GM18499 (cell line): ENCODE measurements around the gene PRF1.
"Not testable (repeated sequence)": the region's sequence is repeated elsewhere in the genome, so short reads cannot be mapped to it uniquely, and the experiment has no call there.

Experiments
- ATAC-seq: cut with Tn5 transposase; IDR thresholded peaks from one replicate; pipeline ENCODE4 v1.9.1; 2021; ENCODE audit warnings: moderate number of reproducible peaks; ENCODE audit not compliant: insufficient read depth, unreplicated experiment

PRF1 gene

DNA sequence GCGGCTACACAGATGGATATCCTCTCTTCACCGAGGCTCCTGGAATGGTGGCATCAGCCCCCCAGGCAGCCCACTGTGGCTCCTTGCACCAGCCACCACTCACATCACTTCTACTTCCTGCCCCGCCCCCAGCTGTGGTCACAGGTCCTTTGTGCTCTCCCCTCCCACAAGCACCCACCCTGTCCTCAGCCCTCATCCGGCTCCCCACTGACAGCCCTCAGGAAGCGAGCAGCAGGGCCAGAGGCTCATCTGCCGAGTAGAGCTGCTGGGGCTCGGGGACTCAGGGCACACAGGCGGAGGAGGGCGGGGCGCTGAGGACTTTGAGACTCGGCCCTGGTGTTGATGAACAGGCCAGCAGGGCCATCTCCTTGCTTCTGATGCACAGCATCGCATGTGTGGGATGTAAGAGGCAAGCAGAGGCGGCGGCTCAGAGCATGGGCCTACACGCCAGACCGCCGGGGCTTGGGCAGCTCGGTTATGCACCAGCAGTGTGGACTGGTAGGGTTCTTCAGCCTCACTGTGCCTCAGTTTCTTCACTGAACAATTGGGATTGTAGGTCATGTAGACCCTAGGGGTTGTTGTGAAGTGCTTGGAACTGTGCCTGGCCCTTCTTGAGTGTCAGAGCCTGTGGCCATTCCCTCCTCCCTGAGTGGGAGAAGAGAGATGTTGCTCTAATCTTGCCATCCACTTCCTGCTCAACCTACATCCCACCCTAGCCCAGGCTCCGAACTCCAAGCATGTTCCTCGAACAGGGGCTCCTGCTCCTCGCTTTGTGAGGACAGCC, at the start of gene PRF1:
PRF1 (minus strand) TSS at position 77 of the 784 bp plus-strand sequence. CDS start 1,839 bp downstream, outside the sequence.
- ATAC-seq: no peak

DNA sequence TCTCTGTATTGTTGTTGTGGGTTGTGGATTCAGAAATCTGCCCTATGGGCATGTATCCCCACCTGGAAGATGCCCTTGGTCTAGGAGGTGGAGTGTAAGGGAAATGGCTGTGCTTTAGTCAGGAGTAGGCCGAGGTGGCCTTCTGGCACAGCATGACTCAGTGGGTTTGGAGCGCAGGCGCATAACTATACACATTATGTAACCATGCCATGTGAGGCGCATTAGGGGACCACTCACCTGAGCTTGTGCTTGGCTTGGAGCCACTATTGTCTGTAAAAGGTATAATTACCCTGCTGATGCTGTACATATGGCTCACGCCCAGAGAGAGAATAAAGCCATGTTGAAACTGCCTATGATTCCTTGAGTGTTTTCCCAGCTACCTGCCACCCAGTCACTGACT, 49.1 kb upstream of the PRF1 start:
- ATAC-seq: no peak

DNA sequence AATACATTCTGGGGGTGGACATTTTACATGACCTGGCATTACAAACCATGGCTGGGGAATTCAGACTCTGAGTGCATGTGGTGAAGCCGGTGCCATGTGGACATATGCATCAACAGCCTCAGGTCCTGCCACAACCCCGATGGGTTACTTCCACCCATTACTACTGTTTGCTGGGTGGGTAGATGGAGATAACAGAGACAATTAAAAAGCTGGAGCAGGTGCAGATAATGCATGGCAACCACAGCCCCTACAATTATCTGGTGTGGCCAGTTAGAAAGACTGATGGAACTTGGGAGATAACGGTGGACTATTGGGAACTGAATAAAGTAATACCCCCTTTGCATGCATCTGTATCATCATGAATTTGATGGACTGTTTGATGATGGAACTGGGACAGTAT, 48.2 kb upstream of the PRF1 start:
- ATAC-seq: no peak

DNA sequence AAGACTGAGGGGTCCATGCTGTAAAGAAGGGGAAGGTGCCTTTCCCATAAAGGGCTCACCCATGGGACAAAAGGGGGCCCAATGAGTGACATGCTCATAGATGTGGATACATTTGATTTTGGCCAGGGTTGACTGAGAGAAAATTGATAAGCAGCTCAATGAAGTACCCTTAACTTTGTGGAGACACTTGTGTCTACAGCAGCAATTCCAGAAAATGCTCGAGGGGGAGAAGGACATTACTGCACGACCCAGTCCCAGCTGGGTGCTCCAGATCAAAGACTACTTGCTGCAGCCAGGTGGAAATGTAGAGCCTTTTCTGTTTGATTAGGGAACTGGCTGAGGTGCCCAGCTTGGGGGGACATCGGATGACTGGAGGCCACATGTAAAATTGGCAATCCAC, 47.6 kb upstream of the PRF1 start:
- no peak for ATAC-seq

DNA sequence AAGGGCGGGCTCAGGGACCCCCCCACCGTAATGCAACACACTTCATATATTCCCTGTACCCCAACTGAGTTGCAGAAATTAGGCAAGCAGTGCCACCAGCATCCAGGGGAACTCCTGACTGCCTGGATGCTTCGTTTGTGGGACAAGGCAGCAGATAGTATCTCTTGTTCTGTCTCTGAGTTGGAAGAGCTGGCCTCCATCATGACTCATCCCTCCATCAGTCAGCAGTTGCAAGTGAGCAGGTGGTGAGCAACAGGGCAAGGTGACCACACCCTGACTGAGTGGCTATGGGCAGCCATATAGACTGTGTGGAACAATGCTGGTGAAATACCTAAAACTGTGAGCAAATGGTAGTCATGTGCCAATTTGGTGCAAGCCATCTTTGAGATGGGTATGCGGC, 47.0 kb upstream of the PRF1 start:
- no peak for ATAC-seq

DNA sequence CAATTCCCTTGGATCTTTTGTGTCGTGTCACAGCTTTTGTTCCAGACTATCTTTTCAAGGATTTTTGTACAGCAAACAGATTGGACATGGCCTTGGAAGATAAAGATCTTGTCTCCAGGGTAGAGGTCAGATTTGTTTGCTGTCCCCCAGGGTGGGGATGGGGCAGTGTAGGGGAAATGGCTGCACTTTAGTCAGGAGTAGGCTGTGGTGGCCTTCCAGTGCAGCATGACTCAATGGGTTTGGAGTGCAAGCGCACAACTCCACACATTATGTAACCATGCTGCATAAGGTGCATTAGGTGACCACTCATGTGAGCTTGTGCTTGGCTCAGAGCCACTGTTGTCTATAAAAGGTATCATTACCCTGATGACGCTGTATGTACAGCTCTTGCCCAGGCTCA, 45.9 kb upstream of the PRF1 start:
- no peak for ATAC-seq

DNA sequence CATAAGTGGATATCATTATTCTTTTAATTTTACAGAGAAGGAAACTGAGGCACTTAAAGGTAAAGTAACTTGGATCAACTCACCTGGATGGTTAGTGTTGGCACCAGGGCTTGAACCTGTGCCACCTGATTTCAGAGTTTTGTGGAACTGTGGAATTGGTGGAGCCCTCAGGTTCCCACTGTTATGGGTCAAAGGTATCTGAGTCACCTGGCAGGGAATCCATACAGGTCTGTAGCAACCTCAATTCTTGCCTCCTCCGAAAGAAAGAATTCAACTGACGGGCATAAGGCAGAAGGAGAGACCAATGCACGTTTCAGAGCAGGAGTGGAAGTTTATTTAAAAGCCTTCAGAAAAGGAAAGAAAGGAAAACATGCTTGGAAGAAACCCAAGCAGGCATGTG, 44.5 kb upstream of the PRF1 start:
- no peak for ATAC-seq

DNA sequence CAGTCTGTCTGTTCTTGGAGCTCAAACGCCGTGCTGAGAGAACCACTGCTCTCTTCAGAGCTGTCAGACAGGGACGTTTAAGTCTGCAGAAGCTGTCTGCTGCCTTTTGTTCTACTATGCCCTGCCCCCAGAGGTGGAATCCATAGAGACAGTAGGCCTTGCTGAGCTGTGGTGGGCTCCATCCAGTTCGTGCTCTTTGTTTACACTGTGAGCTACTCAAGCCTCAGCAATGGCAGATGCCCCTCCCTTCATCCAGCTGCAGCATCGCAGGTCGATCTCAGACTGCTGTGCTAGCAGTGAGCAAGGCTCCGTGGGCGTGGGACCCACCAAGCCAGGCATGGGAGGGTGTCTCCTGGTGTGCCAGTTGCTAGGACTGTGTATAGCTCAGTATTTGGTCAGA, 42.4 kb upstream of the PRF1 start:
- not testable (repeated sequence) for ATAC-seq

DNA sequence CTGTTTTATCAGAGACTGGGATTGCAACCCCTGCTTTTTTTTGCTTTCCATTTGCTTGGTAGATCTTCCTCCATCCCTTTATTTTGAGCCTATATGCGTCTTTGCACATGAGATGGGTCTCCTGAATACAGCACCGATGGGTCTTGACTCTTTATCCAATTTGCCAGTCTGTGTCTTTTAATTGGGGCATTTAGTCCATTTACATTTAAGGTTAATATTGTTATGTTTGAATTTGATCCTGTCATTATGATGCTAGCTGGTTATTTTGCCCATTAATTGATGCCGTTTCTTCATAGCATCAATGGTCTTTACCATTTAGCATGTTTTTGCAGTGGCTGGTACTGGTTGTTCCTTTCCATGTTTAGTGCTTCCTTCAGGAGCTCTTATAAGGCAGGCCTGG, 40.7 kb upstream of the PRF1 start:
- not testable (repeated sequence) for ATAC-seq

DNA sequence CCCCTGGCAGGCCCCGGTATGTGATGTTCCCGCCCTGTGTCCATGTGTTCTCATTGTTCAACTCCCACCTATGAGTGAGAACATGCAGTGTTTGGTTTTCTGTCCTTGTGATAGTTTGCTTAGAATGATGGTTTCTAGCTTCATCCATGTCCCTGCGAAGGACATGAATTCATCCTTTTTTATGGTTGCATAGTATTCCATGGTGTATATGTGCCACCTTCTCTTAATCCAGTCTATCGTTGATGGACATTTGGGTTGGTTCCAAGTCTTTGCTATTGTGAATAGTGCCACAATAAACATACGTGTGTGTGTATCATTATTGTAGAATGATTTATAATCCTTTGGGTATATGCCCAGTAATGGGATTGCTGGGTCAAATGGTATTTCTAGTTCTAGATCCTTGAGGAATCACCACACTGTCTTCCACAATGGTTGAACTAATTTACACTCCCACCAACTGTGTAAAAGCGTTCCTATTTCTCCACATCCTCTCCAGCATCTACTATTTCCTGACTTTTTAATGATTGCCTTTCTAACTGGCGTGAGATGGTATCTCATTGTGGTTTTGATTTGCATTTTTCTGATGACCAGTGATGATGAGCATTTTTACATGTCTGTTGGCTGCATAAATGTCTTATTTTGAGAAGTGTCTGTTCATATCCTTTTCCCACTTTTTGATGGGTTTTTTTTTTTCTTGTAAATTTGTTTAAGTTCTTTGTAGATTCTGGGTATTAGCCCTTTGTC, 37.3 kb upstream of the PRF1 start:
- ATAC-seq: not testable (repeated sequence)

DNA sequence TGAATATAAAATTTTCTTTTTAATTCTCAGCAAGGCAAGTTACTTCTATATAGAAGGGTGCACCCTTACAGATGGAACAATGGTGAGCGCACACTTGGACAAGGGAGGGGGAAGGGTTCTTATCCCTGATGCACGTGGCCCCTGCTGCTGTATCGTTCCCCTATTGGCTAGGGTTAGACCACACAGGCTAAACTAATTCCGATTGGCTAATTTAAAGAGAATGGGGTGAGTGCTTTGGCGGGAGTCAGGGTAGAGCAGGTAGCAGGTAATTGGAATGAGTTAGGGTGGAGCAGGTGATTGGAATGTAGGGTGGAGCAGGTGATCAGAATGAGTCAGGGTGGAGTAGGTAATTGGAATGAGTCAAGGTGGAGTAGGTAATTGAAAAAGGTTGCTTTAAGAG, 32.0 kb upstream of the PRF1 start:
- not testable (repeated sequence) for ATAC-seq

DNA sequence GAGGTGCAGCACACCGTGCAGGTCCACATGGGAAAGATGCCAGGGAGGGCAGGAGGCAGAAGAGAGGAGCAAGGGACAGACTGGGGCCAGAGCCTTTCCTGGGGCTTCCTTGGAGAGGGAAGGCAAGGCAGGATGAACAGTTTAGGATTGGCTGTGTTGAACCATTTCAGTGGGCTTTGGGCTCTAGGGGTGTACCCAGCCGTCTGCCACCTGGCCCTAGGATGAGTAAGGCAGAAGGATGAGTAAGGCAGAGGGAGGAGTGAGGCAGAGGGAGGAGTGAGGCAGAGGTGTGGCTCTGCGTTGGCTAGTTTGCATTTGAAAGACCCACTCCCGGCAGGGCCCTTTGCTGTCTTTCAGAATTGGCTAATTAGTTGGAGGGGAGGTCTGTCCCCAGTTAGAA, 31.5 kb upstream of the PRF1 start:
- no peak for ATAC-seq

DNA sequence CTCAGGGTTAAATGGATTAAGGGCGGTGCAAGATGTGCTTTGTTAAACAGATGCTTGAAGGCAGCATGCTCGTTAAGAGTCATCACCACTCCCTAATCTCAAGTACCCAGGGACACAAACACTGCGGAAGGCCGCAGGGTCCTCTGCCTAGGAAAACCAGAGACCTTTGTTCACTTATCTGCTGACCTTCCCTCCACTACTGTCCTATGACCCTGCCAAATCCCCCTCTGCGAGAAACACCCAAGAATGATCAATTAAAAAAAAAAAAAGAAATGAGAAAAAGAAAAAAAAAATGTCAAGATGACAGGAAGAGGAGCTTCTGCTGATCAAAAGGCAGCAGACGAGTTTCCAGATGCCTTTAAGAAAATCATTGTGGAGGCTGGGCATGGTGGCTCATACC, 29.2 kb upstream of the PRF1 start:
- not testable (repeated sequence) for ATAC-seq

DNA sequence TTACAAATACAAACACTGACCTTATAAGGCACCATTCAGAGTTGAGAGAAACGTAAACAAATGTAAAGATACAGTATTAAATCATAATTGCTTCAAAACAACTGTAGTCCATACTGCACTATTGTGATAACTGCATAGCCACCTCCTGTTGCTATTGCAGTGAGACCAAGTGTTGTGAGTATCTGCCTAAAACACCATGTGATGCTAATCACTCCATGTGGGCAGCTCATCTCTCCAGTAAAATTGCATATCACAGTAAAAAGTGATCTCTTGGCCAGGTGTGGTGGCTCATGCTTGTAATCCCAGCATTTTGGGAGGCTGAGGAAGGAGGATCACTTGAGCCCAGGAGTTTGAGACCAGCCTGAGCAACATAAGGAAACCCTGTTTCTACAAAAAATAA, 26.8 kb upstream of the PRF1 start:
- no peak for ATAC-seq

DNA sequence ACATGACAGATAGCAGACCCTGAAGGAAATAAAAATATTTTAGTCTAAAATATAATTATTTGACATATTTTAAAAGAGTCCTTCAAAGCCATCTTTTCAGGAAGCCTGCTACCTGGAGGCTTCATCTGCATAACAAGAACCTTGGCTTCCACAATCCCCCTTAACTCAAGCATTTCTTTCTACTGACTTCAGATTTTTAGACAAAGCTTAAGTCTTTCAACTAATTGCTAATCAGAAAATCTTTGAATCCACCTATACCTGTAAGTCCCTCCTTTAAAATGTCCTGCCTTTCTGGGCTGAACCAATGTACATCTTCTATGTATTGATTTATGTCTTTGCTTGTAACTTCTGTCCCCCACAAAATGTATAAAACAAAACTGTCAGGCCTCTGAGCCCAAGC, 23.5 kb upstream of the PRF1 start:
- no peak for ATAC-seq

DNA sequence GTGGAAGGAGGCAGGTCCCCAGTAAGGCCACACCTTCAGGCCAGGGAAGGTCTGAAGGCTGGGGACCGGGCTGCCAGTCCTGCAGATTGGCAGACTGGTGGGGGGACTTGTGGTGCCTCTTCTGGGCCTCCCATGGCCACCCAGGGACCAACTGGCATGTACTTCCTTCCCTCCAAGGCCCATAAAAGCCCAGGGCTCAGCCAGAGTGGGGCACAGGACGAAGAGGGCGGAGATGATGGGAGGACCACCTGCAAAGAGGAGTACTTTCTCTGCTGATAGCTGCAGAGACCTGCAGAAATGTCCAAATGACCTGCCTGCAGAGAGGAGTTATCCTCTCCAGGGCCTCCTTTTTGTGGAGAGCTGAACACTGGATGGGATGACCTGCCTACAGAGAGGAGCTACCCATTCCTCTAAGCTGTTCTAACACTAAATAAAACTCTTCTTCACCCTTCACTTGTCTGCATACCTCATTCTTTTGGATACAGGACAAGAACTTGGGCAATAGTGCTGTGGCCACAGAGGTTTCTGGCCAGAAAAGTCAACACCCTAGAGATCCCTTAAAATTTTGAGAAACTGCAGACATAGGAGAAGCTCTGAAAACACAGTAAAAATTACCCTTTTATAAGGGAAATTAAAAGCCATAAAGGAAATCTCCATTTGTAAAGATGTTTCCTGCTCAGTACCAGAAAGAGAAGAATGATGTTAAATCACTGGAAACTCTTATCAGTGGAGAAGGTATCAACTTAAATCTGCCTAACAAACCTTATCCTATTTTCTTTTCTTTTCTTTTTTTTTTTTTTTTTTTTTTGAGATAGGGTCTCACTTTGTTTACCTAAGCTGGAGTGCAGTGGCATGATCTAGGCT, 20.7 kb upstream of the PRF1 start:
- ATAC-seq: no peak

DNA sequence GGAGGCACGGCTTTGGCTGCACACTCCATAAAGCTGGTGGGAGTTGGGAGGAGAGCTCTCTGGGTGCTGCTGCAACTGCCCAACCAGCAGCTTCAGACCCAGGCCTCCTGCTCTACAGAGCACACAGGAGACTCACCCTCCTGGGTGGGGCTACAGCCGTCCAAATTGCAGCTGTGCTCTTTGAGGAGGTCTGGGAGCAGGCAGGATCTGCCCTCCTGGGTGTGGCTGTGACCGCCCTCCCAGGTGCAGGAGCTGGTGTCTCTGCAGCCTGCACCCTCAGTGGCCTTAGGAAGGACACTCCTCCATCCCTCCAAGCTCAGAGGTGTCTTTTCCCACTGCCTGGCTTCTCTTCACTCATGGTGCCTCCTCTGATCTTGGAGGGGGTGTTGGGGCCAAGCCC, 20.0 kb upstream of the PRF1 start:
- no peak for ATAC-seq

DNA sequence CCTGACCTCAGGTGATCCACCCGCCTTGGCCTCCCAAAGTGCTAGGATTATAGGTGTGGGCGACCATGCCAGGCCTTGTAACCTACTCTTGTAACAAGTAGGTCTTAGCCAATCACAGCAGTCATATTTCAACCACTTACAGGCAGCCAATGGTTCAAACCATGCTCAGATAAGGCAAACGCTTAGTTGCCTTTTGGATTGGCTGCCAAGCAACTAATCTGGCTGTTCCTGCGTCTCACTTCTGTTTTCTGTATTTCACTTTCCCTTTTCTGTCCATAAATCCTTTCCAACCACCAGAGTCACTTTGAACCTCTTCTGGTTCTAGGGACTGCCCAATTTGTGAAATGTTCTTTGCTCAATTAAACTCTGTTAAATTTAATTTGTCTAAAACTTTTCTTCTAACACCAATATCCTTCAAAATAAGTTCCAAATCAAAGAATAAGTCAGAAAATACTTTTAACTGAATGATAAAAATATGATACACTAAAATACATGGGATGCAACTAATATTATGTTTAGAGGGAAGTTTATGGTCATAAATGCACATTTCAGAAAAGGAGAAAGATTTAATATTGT, 19.1 kb upstream of the PRF1 start:
- ATAC-seq: no peak

DNA sequence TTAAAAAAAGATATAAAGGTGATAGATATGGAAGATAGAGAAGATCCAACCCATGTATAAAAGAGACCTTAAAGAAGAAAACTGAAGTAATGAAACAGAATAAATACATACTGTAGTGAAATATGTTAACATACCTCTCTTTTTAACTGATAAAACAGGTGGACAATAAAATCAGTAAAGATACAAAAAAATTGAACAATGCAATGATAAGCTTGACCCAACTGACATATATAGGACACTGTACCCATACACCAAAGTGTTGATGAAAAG, 17.4 kb upstream of the PRF1 start:
- ATAC-seq: no peak

DNA sequence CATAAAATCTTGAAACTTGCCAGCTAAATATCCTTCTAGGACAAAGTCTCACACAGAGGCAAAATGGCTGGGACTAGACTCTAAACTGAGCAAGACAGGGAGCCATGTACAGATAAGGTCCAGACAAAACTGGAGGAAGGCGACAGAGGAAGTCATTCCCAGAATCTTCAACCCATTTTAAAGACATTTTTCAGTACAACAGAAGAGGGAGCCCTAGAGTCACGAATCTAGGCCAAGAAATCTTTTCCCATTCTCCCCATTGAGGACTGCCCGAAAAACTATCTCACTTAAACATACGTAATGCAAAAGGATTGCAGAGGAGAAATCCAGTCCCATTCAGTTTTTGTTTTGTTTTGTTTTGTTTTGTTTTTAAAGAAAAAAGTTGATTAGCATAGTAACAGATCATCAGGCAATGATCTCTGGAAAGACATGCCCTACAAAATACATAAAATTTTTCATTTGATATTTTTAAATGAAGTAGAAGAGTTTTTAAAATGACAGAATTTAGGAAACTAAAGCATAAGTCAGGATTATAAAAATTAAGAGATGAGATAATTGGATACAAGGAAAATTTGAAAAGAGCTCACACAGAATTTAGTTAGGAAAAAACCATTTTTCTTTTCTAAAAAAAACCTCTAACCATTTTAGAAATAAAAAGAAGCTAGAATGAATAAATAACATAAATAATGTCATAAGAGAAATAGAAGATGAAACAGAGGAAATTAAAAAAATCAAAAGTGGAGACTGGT, 16.9 kb upstream of the PRF1 start:
- no peak for ATAC-seq
